GM19467 (cell line): Measurements from ENCODE around the gene PSMA6.
"Not testable (repeated sequence)": the region's sequence is repeated elsewhere in the genome, so short reads cannot be mapped to it uniquely, and the experiment has no call there.

ENCODE experiments used
- ATAC-seq: cut with Tn5 transposase; IDR thresholded peaks from one replicate; pipeline ENCODE4 v1.9.1; 2021; ENCODE audit warnings: mild to moderate bottlenecking, moderate library complexity; ENCODE audit not compliant: unreplicated experiment

Gene PSMA6

DNA sequence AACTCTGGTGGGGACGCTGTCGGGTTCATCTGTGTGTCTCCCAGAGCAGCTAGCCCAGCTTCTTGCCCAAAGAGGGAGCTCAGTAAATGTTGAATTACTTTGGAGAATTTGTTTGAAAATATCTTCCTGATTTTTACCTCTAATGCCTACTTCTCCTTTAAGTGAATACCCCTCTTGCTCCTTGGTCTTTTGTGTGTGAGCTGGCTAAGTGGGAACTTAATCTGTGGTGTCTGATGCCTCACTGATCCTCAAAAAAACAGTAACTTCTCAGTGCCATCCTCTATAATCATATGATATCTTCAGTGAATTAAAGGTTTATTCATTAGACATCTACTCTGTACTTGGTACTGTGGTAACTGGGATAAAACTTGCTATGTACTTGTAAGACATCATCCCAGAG is 7.7 kb upstream of the PSMA6 start:
- no peak for ATAC-seq

DNA sequence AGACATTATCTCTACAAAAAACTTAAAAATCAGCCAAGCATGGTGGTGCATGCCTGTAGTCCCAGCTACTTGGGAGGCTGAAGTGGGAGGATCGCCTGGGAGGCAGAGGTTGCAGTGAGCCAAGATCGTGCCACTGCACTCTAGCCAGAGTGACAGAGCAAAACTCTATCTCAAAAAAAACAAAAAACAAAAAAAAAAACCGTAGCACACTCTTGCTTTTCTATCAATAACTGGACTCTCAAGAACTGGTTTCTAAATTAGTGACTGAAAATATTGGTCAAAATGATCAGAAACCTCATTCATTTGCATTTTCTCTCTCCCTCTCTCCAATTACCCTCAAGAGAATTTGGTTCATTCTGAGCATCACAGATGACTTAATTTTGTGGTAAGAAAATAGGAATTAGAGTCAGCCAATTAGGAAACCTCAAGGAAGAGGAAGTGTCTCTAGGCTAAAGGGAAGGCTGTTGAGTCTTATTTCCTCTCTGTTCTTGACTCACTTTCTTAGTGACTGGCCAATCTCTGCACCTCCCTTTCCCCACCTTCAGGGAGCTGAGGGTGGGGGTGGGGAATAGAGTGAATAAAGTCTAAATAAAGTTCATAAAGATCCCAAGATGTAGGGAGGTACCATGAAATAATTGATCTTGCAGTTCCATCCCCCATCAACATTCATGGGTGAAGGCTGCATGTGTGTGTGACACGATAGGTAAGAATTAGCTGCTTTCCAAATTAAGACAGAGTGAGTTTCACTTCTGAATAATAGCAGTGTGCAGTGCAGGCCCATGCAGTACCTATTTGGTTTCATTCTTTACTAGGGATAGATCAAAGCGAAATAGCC is 6.8 kb upstream of the PSMA6 start:
- peak; percentile 55 for ATAC-seq

DNA sequence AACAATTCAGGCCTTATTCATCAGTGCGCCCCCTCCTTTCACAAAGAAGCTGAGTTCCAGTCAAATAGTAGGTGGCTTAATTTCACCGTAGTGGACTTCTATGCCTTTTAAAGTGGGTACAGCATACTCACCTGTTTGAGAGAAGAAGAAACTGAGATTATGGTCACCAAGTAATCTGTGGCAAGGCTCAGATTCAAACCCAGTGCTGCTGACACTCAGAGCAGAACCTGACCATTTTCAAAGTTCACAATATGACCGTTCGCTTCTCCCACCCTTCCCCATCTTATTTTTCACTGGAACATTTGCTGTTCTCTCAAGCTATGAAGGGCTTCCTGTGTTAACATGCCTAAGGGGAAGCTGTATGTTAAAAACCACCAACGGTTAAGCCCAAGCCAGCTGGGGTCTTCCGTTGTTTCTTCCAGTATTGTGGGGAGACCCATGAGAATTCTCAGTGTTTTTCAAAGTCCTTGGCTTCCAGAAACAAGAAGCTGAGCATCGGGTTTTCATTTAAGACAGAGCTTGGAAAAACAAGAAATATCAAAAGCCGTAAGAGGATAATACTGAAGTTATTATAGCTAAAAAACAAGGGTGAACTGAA is 6.1 kb upstream of the PSMA6 start:
- ATAC-seq = no peak

DNA sequence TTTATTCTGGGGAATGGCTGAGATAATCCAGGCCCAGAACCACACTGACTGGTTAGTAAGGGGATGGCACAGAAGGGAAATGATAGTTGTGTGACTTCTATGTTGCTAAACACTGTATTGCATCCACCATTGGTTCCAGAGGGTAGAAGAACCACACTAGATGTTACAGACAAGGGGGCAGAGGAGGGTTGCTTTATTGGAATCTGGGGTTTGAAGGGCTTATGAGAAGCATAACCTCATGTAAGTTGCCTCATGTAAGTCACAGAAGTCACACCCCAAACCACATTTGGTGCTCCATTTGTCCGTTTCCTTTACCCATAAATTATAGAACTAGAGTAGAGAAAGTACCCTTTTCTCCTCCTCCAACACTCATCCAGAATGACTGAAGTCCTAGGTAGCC is 5.5 kb upstream of the PSMA6 start:
- no peak for ATAC-seq

DNA sequence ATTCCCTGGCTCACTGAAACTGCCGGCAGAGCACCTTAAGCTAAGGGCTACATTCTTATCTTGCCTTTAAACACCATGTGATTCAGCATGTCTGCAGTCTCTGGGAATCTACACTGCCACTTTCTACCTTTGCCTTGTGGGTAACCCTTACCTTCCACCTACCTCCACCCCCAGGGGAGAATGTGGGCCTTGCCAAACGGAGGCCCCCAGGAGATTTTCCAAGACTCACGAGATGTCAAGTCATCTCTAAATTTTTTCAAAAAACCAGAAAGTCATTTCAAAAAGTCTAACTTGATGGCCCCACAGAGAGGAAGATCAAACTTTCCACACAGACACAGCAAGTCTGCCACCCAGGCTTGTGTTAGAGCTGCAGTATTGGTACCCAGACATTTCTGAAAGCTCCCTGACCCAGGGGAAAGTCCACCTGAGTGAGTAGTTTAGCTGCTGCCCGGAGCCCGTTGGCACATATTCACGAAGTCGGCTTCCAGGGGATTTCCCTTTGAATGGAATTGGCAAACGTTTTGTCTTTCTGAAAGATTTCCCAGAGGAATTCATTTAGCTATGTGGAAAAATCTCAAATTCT is 4.7 kb upstream of the PSMA6 start:
- ATAC-seq = no peak

DNA sequence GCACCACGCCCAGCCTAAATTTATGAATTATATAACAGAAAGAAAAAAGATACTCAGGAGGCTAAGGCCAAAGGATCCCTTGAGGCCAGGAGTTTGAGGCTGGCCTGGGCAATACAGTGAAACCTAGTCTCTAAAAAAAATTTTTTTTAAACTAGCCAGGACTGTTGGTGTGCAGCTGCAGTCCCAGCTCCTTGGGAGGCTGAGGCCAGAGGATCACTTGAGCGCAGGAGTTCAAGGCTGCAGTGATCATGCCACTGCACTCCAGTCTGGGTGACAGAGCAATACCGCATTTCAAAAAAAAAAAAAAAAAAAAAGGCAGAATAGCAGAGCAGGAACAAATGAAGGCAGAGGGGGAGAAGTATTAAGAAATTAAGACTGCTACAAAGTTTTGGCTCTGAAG is 2.6 kb upstream of the PSMA6 start:
- ATAC-seq = no peak

DNA sequence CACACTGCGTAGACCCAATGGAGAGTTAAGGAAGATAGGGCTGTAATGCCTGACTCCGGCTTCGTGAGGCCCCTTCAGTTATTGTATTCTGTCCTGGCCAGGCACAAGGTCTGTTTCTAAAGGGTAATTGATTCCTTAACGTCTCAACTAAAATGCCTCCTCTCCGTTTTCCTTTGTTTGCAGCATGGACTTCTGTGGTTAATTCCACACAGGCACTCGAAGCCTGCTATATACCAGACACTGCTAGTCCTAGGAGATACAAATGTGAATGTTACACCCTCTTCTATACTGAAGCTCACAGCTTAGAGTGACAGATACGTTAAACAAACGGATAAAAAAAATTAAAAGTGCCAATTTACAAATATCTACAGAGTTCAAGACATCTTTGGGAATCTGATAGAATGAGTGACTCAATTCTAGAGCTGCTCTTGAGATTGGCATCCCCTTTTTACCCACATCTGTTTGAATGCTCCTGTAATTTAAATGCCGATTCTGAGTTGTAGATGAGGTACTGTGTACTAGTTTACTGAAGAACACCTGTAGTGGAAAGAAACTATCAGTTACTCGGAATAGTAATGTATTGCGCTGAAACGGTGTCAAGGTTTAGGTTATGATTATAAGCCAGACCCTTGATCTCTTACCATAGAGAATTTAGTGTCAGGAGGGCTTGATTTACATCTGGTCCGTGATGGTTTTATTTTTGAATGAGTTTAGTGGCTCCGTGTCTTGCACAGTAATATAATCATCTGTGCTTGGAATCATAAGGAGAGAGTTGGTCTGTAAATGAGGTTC is 784 bp downstream of the PSMA6 start:
- ATAC-seq = peak; percentile 5

DNA sequence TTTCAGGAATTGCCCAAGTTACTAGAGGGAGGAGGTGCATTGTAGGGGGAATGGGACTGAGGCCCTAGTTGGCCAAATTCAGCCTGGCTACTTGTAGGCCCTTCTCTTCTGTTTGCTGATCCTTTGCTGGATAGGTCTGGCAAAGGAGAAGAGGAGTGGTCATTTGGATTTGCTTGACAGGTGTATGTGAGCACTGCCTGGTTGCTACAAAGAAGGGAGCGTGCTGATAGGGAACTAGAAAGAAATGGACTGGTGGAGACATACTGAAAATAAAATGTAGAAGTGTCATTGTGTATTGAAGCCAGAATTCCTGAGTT is 3.6 kb downstream of the PSMA6 start:
- ATAC-seq = no peak

DNA sequence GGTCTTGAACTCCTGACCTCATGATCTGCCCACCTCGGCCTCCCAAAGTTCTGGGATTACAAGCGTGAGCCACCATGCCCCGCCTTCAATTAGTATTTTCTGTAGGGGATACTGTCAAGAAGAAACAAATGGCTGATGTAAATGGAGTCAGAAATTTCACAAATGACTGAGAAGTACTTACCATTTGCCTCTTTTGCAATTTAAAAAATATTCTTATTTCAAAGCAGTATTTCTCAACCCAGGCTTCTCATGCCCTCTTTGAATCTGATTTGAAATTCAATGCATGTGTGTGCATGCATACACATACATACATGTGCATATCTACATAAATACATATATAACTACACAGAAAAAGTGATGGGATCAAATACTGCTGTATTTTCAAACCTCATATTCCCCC is 4.4 kb downstream of the PSMA6 start:
- no peak for ATAC-seq

DNA sequence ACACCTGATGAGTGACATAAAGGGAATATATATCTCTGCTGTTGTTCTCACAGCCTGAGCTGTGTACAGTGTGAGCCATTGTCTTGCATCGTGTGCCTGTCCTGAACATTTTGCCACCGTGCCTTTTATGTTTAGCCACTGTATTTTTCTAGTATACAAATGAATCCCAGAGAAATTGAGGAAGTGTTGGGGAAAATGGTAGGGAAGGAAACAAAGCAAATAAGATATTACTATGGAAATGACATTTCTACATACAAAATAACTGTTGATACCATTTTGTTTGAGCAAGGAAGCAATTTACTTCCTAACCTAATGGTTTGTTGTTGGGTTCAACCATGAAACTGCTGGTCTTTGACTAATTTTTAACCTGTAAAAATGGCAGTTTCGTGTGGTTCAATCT is 5.5 kb downstream of the PSMA6 start:
- no peak for ATAC-seq

DNA sequence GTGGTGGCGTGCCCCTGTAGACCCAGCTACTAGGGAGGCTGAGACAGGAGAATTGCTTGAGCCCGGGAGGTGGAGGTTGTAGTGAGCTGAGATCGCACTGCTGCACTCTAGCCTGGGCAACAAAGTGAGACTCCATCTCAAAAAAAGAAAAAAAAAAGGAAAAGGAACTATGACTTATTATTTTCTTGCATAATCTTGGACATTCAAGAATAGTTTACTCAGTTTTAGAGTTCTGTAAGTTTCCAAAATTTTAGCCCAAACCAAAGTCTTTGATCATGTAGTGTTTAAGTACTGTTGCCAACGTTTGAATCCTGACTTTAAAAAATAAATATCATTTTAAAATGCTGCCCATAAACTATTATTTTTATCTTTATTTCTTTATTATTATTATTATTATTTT is 6.2 kb downstream of the PSMA6 start:
- ATAC-seq = no peak

DNA sequence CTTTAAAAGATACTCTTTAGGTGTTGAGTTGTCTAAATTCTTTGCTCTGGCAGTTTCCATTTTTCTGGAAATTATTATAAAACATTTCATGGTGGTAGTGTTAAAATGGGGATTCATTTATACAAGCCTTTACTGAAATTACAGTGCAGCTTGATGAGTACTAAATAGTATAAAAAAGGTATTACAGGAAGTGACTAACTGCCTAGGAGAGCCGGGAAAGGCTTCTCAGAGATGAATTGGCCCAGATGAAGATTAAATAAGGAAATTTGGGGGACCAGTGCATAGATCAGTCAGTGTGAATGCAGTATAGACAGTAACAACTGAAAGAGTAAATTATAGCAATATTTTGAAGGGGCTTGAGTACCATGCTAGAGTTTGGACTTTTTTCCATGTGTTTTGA is 7.5 kb downstream of the PSMA6 start:
- ATAC-seq = no peak

DNA sequence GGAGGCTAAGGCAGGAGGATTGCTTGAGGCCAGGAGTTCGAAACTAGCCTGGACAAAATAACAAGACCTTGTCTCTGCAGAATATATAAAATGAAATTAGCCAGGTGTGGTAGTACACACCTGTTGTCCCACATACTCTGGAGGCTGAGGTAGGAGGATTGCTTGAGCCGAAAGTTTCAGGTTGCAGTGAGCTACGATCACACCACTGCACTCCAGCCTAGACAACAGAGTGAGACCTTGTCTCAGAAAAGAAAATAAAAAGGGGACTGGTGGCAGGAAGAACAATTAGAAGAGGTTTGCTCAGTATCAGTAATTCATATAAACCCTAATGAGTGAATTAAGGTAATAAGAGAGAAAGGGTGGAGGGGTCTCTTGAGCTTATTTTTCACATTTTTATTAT is 8.0 kb downstream of the PSMA6 start:
- ATAC-seq = no peak

DNA sequence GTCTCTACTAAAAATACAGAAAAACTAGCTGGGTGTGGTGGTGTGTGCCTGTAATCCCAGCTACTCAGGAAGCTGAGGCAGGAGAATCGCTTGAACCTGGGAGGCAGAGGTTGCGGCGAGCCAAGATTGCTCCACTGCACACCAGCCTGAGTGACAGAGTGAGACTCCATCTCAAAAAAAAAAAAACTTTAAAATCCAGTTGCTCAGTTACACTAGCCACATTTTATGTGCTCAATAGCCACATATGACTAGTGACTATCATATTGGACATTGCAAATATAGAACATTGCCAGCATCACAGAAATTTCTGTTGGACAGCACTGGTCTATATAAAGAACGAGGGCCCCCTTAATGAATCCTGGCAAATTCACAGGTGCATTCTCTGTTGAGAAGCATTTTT is 9.2 kb downstream of the PSMA6 start:
- ATAC-seq = not testable (repeated sequence)

DNA sequence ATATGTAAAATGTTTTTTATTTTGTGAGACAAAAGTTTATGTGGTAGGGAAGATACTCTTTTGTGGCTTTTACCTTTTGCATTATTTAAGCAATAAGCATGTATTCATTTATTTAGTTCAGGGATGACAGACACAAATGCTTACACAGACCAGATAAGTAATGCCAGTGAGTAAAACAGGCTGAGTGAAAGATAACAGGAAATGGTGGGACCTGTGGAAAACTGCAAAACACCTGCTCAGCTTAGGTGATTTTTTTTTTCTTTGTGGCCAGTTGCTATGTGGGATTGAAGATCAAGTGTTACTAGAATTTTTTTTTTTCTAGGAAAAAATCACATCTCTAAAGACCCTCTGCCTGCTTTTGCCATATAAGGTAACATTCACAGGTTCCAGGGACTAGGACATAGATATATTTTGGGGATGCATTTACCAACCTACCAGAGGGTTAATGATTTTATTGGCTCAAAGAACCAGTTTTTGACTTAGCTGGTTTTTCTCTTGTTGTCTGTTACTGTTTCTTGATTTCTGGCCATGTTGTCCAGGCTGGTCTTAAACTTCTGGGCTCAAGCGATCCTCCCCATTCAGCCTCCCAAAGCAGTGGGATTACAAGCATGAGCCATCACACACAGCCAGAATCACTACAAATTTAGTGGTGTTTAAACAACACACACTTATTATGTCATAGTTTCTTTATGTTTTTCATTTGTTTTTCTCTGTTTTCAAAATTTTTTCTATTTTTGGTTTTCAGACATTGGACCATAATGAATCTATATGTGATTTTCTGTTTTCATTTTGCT is 9.8 kb downstream of the PSMA6 start:
- ATAC-seq = no peak

DNA sequence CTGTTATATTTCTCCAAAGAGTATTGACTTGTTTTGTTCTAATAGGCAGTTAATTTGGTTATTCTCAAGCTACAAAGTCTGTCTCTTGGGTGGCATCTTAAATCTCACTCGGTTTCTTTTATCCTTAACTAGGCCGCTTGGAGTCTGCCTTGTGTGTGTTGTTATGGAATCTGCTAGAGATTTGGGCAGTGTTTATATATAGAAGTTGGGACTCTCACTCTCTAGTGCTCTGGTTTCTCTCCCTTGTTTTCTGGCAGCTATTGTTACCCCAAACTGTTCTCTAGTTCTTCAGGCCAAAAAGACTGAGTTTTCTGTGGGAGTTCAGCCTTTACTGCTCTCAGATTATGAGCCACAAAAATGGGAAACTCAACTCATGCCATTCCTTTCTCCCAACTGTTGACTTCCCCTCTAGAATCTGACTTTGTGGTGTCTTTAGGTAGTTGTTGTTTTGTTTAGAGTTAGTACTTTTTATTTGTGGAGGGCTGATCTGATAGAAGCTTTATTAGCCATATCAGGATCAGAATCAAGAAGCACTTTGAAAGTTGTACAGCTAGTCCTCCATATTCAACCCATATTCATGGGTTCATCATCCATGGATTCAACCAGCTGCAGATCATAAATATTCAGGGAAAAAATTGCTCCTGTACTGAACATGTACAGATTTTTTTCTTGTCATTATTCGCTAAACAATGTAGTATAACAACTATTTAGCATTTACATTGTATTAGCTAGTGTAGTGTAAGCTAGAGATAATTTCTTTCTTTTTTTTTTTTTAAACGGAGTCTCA is 11.2 kb downstream of the PSMA6 start:
- ATAC-seq = no peak

DNA sequence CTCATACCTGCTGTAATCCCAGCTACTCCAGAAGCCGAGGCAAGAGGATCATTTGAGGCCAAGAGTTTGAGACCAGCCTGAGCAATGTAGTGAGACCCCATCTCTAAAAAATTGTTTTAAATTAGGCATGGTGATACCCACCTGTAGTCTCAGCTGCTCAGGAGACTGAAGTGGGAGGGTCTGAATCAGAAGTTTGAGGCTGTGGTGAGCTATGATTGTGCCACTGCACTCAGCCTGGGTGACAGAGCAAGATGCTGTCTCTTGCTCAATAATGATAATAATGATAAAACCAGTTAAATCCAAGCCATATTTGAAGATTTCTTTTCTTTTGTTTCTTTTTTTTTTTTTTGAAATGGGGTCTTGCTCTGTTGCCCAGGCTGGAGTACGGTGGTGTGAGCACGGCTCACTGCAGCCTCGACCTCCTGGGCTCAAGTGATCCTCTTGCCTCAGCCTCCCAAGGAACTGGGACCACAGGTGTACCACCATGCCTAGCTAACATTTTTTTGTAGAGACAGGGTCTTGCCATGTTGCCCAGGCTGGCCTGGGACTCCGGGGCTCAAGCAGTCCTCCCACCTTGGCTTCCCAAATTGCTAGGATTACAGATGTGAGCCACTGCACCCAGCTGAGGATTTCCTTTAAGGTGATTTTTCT is 12.8 kb downstream of the PSMA6 start:
- ATAC-seq = no peak

DNA sequence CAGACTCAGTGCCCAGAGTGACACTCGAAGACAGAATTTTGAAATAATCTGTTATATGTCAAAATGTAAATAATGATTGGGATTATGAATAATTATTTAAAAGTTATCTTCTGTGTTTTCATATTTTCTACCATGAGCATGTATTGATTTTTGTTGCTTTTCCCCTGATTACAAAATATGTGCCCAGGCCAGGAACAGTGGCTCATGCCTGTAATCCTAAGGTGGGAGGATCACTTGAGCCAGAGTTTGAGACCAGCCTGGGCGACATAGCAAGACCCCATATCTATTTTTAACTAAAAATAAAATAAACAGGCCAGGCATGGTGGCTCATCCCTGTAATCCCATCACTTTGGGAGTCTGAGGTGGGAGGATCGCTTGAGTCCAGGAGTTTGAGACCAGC is 13.5 kb downstream of the PSMA6 start:
- no peak for ATAC-seq

DNA sequence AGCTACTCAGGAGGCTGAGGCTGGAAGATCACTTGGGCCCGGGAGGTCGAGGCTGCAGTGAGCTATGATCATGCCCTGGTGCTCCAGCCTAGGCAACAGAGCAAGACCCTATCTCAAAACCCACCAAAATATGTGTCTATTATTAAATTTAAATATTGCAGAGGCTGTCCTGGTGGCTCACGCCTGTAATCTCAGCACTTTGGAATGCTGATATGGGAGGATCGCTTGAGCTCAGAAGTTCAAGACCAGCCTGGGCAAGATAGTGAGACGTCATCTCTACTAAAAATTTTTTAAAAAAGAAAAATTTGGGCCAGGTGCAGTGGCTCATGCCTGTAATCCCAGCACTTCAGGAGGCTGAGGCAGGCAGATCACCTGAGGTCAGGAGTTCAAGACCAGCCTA is 13.9 kb downstream of the PSMA6 start:
- no peak for ATAC-seq

DNA sequence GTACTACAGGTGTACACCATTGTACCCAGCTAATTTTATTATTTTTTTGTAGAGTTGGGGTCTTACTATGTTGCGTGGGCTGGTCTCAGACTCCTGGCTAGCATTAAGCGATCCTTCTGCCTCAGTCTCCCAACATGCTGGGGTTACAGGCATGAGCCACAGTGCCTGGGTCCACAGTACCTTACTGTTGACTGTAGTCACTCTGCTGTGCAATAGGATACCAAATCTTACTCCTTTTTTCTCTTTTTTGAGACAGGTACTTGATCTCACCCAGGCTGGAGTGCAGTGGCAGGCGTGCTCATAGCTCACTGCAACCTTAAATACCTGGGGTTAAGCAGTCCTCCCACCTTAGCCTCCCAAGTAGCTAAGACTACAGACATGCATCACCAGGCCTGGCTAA is 25.6 kb downstream of the PSMA6 start:
- no peak for ATAC-seq
